GM23338 (cell line): ENCODE data around the gene G6PC3.
"Not testable (repeated sequence)": the region's sequence is repeated elsewhere in the genome, so short reads cannot be mapped to it uniquely, and the experiment has no call there.

Experiments used
- CREB1 ChIP-seq: fragments of 250-450 bp; sonication (Bioruptor Pico); IDR thresholded peaks from 2 replicates; pipeline ENCODE4 v1.5.0; 2020; ENCODE audit warnings: low read depth, mild to moderate bottlenecking, moderate library complexity
- EZH2 ChIP-seq: fragments of 200-600 bp; sonication (generic); IDR thresholded peaks from one replicate; pipeline ENCODE4 v1.8.0; 2017; ENCODE audit warnings: antibody characterized with exemption, mild to moderate bottlenecking, low read depth; ENCODE audit not compliant: unreplicated experiment
- EZH2phosphoT487 ChIP-seq: fragments of 200-600 bp; sonication (generic); IDR thresholded peaks from one replicate; pipeline ENCODE4 v1.8.1; 2018; ENCODE audit warnings: antibody characterized with exemption; ENCODE audit not compliant: unreplicated experiment
- POLR2AphosphoS5 ChIP-seq: IDR thresholded peaks from 2 replicates; pipeline ENCODE4 v1.6.1; 2016; ENCODE audit warnings: antibody characterized with exemption, low read depth
- STAT1 ChIP-seq: IDR thresholded peaks from one replicate; pipeline ENCODE4 v1.6.1; 2016; ENCODE audit warnings: antibody characterized with exemption; ENCODE audit not compliant: unreplicated experiment
- ZNF114 ChIP-seq: fragments of 250-450 bp; sonication (Bioruptor Pico); IDR thresholded peaks from 2 replicates; pipeline ENCODE4 v1.5.0; 2020; ENCODE audit warnings: mild to moderate bottlenecking, moderate library complexity
- ZNF331 ChIP-seq: fragments of 250-450 bp; sonication (Bioruptor Pico); IDR thresholded peaks from 2 replicates; pipeline ENCODE4 v1.5.0; 2020; ENCODE audit warnings: low read depth, mild to moderate bottlenecking, moderate library complexity
- TF ChIP-seq, protein P1 (sequence below): IDR thresholded peaks from 2 replicates; pipeline ENCODE4 v1.6.1; 2016; ENCODE audit warnings: antibody characterized with exemption
- TF ChIP-seq, protein P2 (sequence below), 2 experiments: fragments of 200-600 bp in 1 of 2; sonication (generic) in 1 of 2; conservative IDR thresholded peaks; 2 replicates each; pipeline versions ENCODE4 v1.5.1 to v1.6.1; 2016 to 2017; ENCODE audit warnings: antibody characterized with exemption in 2 of 2, low read depth in 2 of 2, mild to moderate bottlenecking in 2 of 2, moderate library complexity in 1 of 2
- TF ChIP-seq, protein P3 (sequence below): fragments of 250-450 bp; sonication (Bioruptor Pico); IDR thresholded peaks from 2 replicates; pipeline ENCODE4 v1.5.0; 2020; ENCODE audit warnings: mild to moderate bottlenecking, moderate library complexity

DNA sequence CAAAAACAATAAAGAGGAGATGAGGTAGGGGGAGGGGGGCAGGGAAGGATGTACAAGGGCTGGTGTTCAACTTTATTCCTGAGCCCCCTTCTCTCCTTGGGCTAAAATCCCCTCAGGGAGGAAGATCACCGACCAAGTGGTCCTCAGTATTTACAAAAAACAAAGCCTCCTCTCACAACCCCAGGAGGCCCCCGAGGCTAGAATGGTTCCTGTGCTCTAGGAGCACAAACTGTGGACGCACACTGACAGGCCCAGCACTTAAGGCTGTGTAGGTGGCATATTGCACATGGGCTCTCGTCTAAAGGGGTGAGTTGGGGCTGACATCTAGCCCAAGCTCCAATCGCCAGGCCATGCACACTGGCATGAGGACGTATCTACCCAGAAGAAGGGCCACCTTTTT lies 31.3 kb downstream of the G6PC3 start:
- TF ChIP-seq, protein P1, sequence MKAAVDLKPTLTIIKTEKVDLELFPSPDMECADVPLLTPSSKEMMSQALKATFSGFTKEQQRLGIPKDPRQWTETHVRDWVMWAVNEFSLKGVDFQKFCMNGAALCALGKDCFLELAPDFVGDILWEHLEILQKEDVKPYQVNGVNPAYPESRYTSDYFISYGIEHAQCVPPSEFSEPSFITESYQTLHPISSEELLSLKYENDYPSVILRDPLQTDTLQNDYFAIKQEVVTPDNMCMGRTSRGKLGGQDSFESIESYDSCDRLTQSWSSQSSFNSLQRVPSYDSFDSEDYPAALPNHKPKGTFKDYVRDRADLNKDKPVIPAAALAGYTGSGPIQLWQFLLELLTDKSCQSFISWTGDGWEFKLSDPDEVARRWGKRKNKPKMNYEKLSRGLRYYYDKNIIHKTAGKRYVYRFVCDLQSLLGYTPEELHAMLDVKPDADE = not testable (repeated sequence)
- not testable (repeated sequence) for TF ChIP-seq POLR2AphosphoS5; ZNF114 (CRISPR knock-in tag); EZH2; EZH2phosphoT487; CREB1; STAT1; ZNF331 (CRISPR knock-in tag)
- TF ChIP-seq, protein P2, sequence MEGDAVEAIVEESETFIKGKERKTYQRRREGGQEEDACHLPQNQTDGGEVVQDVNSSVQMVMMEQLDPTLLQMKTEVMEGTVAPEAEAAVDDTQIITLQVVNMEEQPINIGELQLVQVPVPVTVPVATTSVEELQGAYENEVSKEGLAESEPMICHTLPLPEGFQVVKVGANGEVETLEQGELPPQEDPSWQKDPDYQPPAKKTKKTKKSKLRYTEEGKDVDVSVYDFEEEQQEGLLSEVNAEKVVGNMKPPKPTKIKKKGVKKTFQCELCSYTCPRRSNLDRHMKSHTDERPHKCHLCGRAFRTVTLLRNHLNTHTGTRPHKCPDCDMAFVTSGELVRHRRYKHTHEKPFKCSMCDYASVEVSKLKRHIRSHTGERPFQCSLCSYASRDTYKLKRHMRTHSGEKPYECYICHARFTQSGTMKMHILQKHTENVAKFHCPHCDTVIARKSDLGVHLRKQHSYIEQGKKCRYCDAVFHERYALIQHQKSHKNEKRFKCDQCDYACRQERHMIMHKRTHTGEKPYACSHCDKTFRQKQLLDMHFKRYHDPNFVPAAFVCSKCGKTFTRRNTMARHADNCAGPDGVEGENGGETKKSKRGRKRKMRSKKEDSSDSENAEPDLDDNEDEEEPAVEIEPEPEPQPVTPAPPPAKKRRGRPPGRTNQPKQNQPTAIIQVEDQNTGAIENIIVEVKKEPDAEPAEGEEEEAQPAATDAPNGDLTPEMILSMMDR (conservative IDR thresholded peaks at IDR 0.05; ENCODE audit: low read depth in 2 of 2) = not testable (repeated sequence)
- TF ChIP-seq, protein P3, sequence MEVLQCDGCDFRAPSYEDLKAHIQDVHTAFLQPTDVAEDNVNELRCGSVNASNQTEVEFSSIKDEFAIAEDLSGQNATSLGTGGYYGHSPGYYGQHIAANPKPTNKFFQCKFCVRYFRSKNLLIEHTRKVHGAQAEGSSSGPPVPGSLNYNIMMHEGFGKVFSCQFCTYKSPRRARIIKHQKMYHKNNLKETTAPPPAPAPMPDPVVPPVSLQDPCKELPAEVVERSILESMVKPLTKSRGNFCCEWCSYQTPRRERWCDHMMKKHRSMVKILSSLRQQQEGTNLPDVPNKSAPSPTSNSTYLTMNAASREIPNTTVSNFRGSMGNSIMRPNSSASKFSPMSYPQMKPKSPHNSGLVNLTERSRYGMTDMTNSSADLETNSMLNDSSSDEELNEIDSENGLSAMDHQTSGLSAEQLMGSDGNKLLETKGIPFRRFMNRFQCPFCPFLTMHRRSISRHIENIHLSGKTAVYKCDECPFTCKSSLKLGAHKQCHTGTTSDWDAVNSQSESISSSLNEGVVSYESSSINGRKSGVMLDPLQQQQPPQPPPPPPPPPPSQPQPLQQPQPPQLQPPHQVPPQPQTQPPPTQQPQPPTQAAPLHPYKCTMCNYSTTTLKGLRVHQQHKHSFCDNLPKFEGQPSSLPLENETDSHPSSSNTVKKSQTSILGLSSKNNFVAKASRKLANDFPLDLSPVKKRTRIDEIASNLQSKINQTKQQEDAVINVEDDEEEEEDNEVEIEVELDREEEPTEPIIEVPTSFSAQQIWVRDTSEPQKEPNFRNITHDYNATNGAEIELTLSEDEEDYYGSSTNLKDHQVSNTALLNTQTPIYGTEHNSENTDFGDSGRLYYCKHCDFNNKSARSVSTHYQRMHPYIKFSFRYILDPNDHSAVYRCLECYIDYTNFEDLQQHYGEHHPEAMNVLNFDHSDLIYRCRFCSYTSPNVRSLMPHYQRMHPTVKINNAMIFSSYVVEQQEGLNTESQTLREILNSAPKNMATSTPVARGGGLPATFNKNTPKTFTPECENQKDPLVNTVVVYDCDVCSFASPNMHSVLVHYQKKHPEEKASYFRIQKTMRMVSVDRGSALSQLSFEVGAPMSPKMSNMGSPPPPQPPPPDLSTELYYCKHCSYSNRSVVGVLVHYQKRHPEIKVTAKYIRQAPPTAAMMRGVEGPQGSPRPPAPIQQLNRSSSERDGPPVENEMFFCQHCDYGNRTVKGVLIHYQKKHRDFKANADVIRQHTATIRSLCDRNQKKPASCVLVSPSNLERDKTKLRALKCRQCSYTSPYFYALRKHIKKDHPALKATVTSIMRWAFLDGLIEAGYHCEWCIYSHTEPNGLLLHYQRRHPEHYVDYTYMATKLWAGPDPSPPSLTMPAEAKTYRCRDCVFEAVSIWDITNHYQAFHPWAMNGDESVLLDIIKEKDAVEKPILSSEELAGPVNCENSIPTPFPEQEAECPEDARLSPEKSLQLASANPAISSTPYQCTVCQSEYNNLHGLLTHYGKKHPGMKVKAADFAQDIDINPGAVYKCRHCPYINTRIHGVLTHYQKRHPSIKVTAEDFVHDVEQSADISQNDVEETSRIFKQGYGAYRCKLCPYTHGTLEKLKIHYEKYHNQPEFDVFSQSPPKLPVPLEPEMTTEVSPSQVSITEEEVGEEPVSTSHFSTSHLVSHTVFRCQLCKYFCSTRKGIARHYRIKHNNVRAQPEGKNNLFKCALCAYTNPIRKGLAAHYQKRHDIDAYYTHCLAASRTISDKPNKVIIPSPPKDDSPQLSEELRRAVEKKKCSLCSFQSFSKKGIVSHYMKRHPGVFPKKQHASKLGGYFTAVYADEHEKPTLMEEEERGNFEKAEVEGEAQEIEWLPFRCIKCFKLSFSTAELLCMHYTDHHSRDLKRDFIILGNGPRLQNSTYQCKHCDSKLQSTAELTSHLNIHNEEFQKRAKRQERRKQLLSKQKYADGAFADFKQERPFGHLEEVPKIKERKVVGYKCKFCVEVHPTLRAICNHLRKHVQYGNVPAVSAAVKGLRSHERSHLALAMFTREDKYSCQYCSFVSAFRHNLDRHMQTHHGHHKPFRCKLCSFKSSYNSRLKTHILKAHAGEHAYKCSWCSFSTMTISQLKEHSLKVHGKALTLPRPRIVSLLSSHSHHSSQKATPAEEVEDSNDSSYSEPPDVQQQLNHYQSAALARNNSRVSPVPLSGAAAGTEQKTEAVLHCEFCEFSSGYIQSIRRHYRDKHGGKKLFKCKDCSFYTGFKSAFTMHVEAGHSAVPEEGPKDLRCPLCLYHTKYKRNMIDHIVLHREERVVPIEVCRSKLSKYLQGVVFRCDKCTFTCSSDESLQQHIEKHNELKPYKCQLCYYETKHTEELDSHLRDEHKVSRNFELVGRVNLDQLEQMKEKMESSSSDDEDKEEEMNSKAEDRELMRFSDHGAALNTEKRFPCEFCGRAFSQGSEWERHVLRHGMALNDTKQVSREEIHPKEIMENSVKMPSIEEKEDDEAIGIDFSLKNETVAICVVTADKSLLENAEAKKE (CRISPR knock-in tag) = not testable (repeated sequence)
